Upper lobe of left lung (tissue), 6 donors: ENCODE data around the gene GGT7. TPM values are rescaled to one million over a fixed set of nuclear protein-coding genes. Genes with fewer than 3 reads are reported as not detected.
"Not testable (repeated sequence)": the region's sequence is repeated elsewhere in the genome, so short reads cannot be mapped to it uniquely, and the experiment has no call there.

Experiments
- ATAC-seq, 2 donors: fragments of 200-7000 bp; cut with Tn5 transposase; one replicate each; pipeline ENCODE4 v1.9.1; 2022; ENCODE audit warnings: mild to moderate bottlenecking in 2 of 2, moderate library complexity in 2 of 2; ENCODE audit not compliant: low FRiP score in 2 of 2
- DNase-seq, 2 donors: peaks; one replicate each; pipeline ENCODE4 v3.0.0-alpha.2; 2019 to 2020
- H3K27ac ChIP-seq, 4 donors: fragments of 200-600 bp; sonication (generic); one replicate each; pipeline ENCODE4 v1.5.1; 2016 to 2019
- H3K27me3 ChIP-seq, 4 donors: fragments of 200-600 bp; sonication (generic); one replicate each; pipeline ENCODE4 v1.5.1; 2017 to 2019
- H3K36me3 ChIP-seq, 4 donors: fragments of 200-600 bp; sonication (generic); one replicate each; pipeline ENCODE4 v1.5.1; 2016 to 2019
- H3K4me1 ChIP-seq, 4 donors: fragments of 200-600 bp; sonication (generic); one replicate each; pipeline ENCODE4 v1.5.1; 2018 to 2019
- H3K4me3 ChIP-seq, 4 donors: fragments of 200-600 bp; sonication (generic); one replicate each; pipeline ENCODE4 v1.5.1; 2017 to 2019; ENCODE audit warnings: mild to moderate bottlenecking in 2 of 4, moderate library complexity in 1 of 4
- H3K9me3 ChIP-seq, 4 donors: fragments of 200-600 bp; sonication (generic); one replicate each; pipeline ENCODE4 v1.5.1; 2018 to 2019
- EP300 ChIP-seq, 4 donors: sonication (generic); formaldehyde crosslinking; IDR thresholded peaks; one replicate each; pipeline ENCODE4 v1.5.1; 2017; ENCODE audit warnings: antibody characterized with exemption in 4 of 4, control low read depth in 2 of 4
- POLR2A ChIP-seq, 4 donors: fragments of 450-650 bp; IDR thresholded peaks; one replicate each; pipeline ENCODE4 v1.5.1; 2016 to 2017; ENCODE audit warnings: antibody characterized with exemption in 4 of 4, mild to moderate bottlenecking in 2 of 4
- POLR2AphosphoS5 ChIP-seq, 2 donors: sonication (generic); formaldehyde crosslinking; IDR thresholded peaks; one replicate each; pipeline ENCODE4 v1.5.1; 2017; ENCODE audit warnings: antibody characterized with exemption in 2 of 2
- whole genome bisulfite sequencing, 2 donors: methylation state at CpG; one replicate each; pipeline ENCODE4 v1.1.5; 2017 to 2018; 5-methylcytosine and 5-hydroxymethylcytosine counted together
- total RNA-seq, 6 donors: library from RNA; depleted of rRNA in 4 of 6; stranded (reverse); fragments of >200 nt in 4 of 6; gene quantifications; one replicate each; pipeline versions ENCODE4 v1.1.0 to v1.2.1, GENCODE V29; 2016 to 2021
- TF ChIP-seq, protein P1 (sequence below), 6 experiments: fragments of 450-650 bp in 4 of 6; fragments of 200-600 bp in 2 of 6; sonication (generic) in 2 of 6; IDR thresholded peaks; one replicate each; pipeline ENCODE4 v1.5.1; 2016 to 2019; ENCODE audit warnings: antibody characterized with exemption in 6 of 6
- donor health status: DM: no; HTN: no; CAD: no; lungs with moderate emphysema.
- donor health status: DM: no; HTN: yes; CAD: no; lungs with severe emphysema.

Gene GGT7
- total RNA-seq, 6 donors from 2014 or later = 12.9 to 49.2 (median 25.1) TPM

DNA sequence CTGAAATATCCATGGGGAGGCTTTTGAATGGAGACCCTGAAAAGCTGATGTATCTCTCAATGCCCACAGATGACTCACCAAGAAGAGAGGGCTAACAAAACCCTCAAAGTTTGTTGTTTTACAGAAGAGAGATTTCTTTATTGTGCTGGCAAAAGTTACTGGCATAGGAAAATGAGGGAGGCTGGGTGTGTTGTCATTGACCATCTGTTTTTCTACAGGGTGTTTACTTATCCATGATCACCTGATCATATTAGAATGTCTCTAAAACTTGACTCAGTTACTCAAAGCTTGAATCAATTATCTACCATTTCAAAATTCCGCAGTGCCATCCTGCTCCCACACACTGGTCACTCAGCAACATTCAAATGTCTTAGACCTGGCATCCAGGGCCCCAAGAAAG, 57.0 kb downstream of the GGT7 start:
- Histone ChIP-seq H3K36me3 (no peaks in the 10 kb centered on the region), H3K4me1 (peaks cover 0 to 12% (median 6%) of the 10 kb centered on the region in 4 donors), H3K27me3 (no peaks in the 10 kb centered on the region), H3K9me3 (no peaks in the 10 kb centered on the region), H3K27ac (no peak overlapping the region), H3K4me3 (no peak overlapping the region)
- 90 to 100% methylated on average over 1 of the region's 1 CpG for WGBS, 2 donors
- ATAC-seq (no peak), DNase-seq (no peak)
- no peak for TF ChIP-seq EP300 (IDR thresholded peaks at IDR 0.05)
- no peak for TF ChIP-seq POLR2A (IDR thresholded peaks at IDR 0.05)
- TF ChIP-seq, protein P1, sequence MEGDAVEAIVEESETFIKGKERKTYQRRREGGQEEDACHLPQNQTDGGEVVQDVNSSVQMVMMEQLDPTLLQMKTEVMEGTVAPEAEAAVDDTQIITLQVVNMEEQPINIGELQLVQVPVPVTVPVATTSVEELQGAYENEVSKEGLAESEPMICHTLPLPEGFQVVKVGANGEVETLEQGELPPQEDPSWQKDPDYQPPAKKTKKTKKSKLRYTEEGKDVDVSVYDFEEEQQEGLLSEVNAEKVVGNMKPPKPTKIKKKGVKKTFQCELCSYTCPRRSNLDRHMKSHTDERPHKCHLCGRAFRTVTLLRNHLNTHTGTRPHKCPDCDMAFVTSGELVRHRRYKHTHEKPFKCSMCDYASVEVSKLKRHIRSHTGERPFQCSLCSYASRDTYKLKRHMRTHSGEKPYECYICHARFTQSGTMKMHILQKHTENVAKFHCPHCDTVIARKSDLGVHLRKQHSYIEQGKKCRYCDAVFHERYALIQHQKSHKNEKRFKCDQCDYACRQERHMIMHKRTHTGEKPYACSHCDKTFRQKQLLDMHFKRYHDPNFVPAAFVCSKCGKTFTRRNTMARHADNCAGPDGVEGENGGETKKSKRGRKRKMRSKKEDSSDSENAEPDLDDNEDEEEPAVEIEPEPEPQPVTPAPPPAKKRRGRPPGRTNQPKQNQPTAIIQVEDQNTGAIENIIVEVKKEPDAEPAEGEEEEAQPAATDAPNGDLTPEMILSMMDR (IDR thresholded peaks at IDR 0.05) = no peak
- no peak for TF ChIP-seq POLR2AphosphoS5 (IDR thresholded peaks at IDR 0.05)

DNA sequence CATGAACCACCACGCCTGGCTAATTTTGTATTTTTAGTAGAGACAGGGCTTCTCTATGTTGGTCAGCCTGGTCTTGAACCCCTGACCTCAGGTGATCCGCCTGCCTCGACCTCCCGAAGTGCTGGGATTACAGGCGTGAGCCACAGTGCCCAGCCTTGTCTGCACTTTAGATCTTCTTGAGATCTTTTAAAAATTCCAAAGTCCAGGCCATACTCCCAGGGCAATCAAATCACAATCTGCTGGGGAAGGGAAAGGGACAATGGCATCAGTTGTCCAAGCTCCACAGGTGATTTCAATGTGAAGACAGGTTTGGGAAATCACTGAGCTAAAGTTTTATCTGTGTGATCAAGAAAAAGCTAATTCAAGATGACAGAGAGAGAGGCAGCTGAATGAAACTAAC, 64.1 kb downstream of the GGT7 start:
- Histone ChIP-seq H3K9me3 (no peaks in the 10 kb centered on the region), H3K4me1 (peaks cover 0 to 6% (median 4%) of the 10 kb centered on the region in 4 donors), H3K27ac (no peak overlapping the region), H3K27me3 (no peaks in the 10 kb centered on the region), H3K36me3 (no peaks in the 10 kb centered on the region), H3K4me3 (no peak overlapping the region)
- no peak for DNase-seq
- 93 to 99% methylated on average over 5 of the region's 5 CpGs for WGBS, 2 donors
- no peak for ATAC-seq
- TF ChIP-seq POLR2A (IDR thresholded peaks at IDR 0.05) = no peak

DNA sequence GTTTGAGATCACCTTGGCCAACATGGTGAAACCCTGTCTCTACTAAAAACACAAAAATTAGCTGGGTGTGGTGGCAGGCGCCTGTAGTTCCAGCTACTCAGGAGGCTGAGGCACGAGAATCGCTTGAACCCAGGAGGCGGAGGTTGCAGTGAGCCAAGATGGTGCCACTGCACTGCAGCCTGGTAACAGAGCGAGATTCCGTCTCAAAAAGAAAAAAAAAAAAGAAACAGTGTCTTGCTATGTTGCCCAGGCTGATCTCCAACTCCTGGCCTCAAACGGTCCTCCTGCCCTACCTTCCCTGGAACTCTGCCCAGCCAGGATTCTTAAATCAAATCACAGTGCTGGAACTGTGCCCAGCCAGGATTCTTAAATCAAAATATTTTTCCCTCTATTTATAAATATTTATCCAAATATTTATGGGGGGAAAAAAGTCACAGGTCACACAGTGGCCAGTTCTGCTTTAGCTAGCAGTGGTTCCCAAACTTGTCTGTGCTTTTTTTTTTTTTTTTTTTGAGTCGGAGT, 64.7 kb downstream of the GGT7 start:
- H3K36me3 ChIP-seq, ATAC-seq, H3K27ac ChIP-seq, H3K4me1 ChIP-seq, H3K27me3 ChIP-seq, H3K9me3 ChIP-seq, DNase-seq, H3K4me3 ChIP-seq: not testable (repeated sequence)
- WGBS, 2 donors = 75 to 77% methylated on average over 8 of the region's 8 CpGs

DNA sequence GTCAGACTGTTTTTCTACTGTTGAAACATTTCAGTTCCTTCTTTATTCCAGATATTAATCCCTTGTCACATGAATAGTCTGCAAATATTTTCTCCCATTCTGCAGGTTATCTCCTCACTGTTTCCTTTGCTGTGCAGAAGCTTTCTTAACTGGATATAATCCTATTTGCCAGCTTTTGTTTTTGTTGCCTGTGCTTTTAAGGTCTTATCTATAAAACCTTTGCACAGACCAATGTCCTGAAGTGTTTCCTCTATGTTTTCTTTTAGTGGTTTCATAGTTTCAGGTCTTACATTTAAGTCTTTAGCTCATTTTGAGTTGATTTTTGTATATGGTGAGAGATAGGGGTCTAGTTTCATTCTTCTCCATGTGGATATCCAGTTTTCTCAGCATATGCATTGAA, 66.4 kb downstream of the GGT7 start:
- no peak overlapping the region for H3K27ac ChIP-seq

DNA sequence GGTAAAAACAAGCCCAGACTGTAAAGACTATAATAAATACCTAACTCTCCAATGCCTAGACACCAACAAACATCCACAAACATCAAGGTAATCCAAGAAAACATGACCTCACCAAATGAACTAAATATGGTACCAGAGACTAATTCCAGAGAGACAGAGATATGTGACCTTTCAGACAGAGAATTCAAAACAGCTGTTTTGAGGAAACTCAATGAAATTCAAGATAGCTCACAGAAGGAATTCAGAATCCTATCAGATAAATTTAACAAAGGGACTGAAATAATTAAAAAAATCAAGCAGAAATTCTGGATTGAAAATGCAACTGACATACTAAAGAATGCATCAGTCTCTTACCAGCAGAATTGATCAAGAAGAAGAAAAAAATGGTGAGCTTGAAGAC, 73.8 kb downstream of the GGT7 start:
- Histone ChIP-seq H3K27me3 (no peaks in the 10 kb centered on the region), H3K27ac (no peak overlapping the region), H3K4me3 (no peak overlapping the region), H3K36me3 (peaks cover 0 to 6% (median 0%) of the 10 kb centered on the region in 4 donors), H3K9me3 (no peaks in the 10 kb centered on the region), H3K4me1 (peaks cover 0 to 15% (median 4%) of the 10 kb centered on the region in 4 donors)
- TF ChIP-seq, protein P1 (IDR thresholded peaks at IDR 0.05) = no peak
- TF ChIP-seq EP300 (IDR thresholded peaks at IDR 0.05) (no peak), POLR2AphosphoS5 (IDR thresholded peaks at IDR 0.05) (no peak), POLR2A (IDR thresholded peaks at IDR 0.05) (no peak)
- DNase-seq (no peak), ATAC-seq (no peak)

More for the DNA sequence above, 66.4 kb downstream of the GGT7 start:
- H3K9me3 ChIP-seq = no peaks in the 10 kb centered on the region
- DNase-seq = no peak
- peaks cover 0 to 6% (median 0%) of the 10 kb centered on the region in 4 donors for H3K36me3 ChIP-seq
- no peak overlapping the region for H3K4me3 ChIP-seq
- ATAC-seq = no peak
- H3K4me1 ChIP-seq = peaks cover 0 to 6% (median 4%) of the 10 kb centered on the region in 4 donors
- H3K27me3 ChIP-seq = no peaks in the 10 kb centered on the region
- no peak for TF ChIP-seq POLR2A (IDR thresholded peaks at IDR 0.05)
- TF ChIP-seq EP300 (IDR thresholded peaks at IDR 0.05) = no peak
- TF ChIP-seq, protein P1 (IDR thresholded peaks at IDR 0.05) = no peak

DNA sequence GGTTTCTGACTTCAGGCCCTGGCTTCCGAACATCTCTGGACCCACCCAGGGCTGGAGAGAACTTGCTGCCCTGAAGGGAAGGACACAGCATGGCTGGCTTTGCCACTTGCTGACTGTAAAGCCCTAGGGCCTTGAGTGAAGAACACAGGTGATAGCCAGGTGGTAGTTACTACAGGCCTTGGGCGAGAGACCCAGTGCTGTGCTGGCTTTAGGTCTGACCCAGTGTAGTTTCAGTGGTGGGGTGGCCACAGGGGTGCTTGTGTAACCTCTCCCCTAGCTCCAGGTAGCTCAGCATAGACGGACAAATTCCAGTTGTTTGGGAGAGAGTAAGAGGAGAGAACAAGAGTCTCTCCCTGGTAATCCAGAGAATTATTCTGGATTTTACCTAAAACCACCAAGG, 74.3 kb downstream of the GGT7 start:
- H3K9me3 ChIP-seq = no peaks in the 10 kb centered on the region
- TF ChIP-seq EP300 (IDR thresholded peaks at IDR 0.05) (no peak), POLR2A (IDR thresholded peaks at IDR 0.05) (no peak), POLR2AphosphoS5 (IDR thresholded peaks at IDR 0.05) (no peak)
- TF ChIP-seq, protein P1 (IDR thresholded peaks at IDR 0.05) = no peak
- peaks cover 0 to 6% (median 0%) of the 10 kb centered on the region in 4 donors for H3K36me3 ChIP-seq
- DNase-seq (no peak), ATAC-seq (no peak)
- H3K4me3 ChIP-seq = no peak overlapping the region
- H3K4me1 ChIP-seq = peaks cover 0 to 15% (median 5%) of the 10 kb centered on the region in 4 donors
- no peak overlapping the region for H3K27ac ChIP-seq
- 64 to 84% methylated on average over 3 of the region's 3 CpGs for WGBS, 2 donors
- no peaks in the 10 kb centered on the region for H3K27me3 ChIP-seq
